Endodermal cell (in vitro differentiated cells): ENCODE measurements around the gene CSRP3. TPM values are rescaled to one million over a fixed set of nuclear protein-coding genes. Genes with fewer than 3 reads are reported as not detected.

Source experiments
- DNase-seq: peaks from one replicate; pipeline ENCODE4 v3.0.0-alpha.2; 2017
- H3K27ac ChIP-seq: 2 replicates; pipeline ENCODE4 v1.5.1; 2013; ENCODE audit warnings: mild to moderate bottlenecking, low read depth, low read length, moderate library complexity
- H3K27me3 ChIP-seq: 2 replicates; pipeline ENCODE4 v1.6.1; 2013; ENCODE audit warnings: mild to moderate bottlenecking, low read length, moderate library complexity; ENCODE audit not compliant: insufficient read depth, control insufficient read depth, poor library complexity, severe bottlenecking
- H3K36me3 ChIP-seq: 2 replicates; pipeline ENCODE4 v1.7.0; 2013; ENCODE audit warnings: mild to moderate bottlenecking, low read length, moderate library complexity; ENCODE audit not compliant: control insufficient read depth, insufficient read depth
- H3K4me1 ChIP-seq: one replicate; pipeline ENCODE4 v1.7.0; 2013; ENCODE audit warnings: low read length; ENCODE audit not compliant: control insufficient read depth, insufficient read depth
- H3K4me3 ChIP-seq: 2 replicates; pipeline ENCODE4 v1.5.1; 2013; ENCODE audit warnings: mild to moderate bottlenecking, low read length, moderate library complexity
- H3K9ac ChIP-seq: 2 replicates; pipeline ENCODE4 v1.6.1; 2013; ENCODE audit warnings: mild to moderate bottlenecking, low read length, moderate library complexity; ENCODE audit not compliant: poor library complexity, severe bottlenecking; ENCODE audit errors: extremely low read depth
- H3K9me3 ChIP-seq: 2 replicates; pipeline ENCODE4 v1.6.1; 2013; ENCODE audit warnings: mild to moderate bottlenecking, low read length, moderate library complexity; ENCODE audit not compliant: control insufficient read depth
- H3K27ac Mint-ChIP-seq: 2 replicates; pipeline ENCODE4 v1.8.0; 2020; ENCODE audit warnings: mixed read lengths
- H3K27me3 Mint-ChIP-seq: 2 replicates; pipeline ENCODE4 v1.8.0; 2021; ENCODE audit warnings: mild to moderate bottlenecking, mixed read lengths; ENCODE audit not compliant: insufficient read depth
- H3K36me3 Mint-ChIP-seq: 2 replicates; pipeline ENCODE4 v1.8.0; 2020; ENCODE audit warnings: low read depth, mixed read lengths
- H3K4me1 Mint-ChIP-seq: 2 replicates; pipeline ENCODE4 v1.8.0; 2020; ENCODE audit warnings: mixed read lengths
- H3K4me3 Mint-ChIP-seq: 2 replicates; pipeline ENCODE4 v1.8.0; 2020; ENCODE audit warnings: mild to moderate bottlenecking, moderate library complexity, mixed read lengths
- H3K9me3 Mint-ChIP-seq: 2 replicates; pipeline ENCODE4 v1.8.0; 2020; ENCODE audit warnings: mild to moderate bottlenecking, mixed read lengths
- WGBS, 2 experiments: methylation state at CpG; one replicate each; pipeline versions ENCODE4 v1.1.5 to v1.1.7; 2013; ENCODE audit warnings: missing lambda C conversion rate in 2 of 2, mixed read lengths in 1 of 2; ENCODE audit not compliant: insufficient coverage in 1 of 2, insufficient read length in 1 of 2; 5-methylcytosine and 5-hydroxymethylcytosine counted together
- total RNA-seq, 2 donors: library from RNA; stranded (reverse); fragmentation: NEBNext Ultra II Directional in 1 of 2; extraction: Animal tissue kit (Norgen Biotek cat#: 25700) in 1 of 2; gene quantifications; 2 replicates in 1 of 2; 3 replicates in 1 of 2; pipeline ENCODE4 v1.2.1, GENCODE V29; 2021
- TF ChIP-seq, protein P1 (sequence below): fragments of 200-600 bp; sonication (generic); conservative IDR thresholded peaks from 2 replicates; pipeline ENCODE4 v1.5.0; 2021; ENCODE audit warnings: antibody characterized with exemption, mild to moderate bottlenecking

The CSRP3 gene
- total RNA-seq, 2 donors from 2014 or later = not detected

DNA sequence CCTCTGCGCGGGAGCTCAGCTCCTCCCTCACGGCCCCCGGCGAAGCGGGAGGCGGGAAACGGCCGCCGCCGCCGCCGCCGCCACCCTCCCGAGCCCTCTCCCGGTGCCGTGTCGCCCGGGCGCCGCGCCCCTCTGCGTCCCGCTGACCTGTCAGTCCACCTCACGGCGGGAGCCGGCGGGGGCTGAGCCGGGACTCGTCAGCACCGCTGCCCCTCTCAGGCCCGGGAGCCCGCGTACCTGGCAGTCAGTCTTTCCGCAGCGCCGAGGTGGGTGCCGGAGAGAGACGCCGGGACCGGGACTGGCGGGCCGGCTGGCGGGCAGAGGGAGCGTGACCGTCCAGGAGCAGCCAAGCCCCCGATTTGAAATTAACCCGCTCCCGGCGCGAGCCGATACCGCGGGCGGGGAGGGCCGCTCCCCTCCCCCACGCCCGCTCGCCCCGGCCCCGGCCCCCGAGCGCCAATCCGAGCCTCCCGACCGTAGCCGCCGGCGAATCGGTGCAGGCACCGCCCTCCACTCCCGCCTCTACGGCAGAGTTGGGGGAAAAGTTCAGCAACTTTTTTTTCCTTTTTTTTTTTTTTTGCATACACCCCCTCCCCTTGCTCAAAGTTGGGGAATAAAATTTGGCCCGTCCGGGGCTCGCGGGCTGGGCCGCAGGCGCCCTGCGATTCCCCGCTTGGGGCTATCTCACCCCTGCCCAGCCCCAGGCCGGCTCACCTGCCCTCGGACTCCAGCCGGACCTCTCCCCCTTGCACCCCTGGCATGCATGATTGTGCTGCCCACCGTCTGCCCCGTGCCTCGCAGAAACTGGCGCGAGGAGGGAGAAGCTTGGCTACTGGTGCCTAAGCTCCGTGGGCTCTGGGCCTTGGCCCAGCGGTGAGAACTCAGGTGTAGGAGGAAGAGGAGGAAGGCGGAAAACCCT lies 39.7 kb upstream of the CSRP3 start:
- Mint-ChIP-seq H3K4me1 (peaks cover 13% of the 10 kb centered on the region), H3K36me3 (peaks cover 13% of the 10 kb centered on the region), H3K4me3 (peak overlapping the region; percentile 78), H3K9me3 (no peaks in the 10 kb centered on the region), H3K27ac (peak overlapping the region; percentile 74), H3K27me3 (peaks cover 57% of the 10 kb centered on the region)
- Histone ChIP-seq H3K27me3 (peaks cover 54% of the 10 kb centered on the region), H3K4me3 (peak overlapping the region; percentile 91), H3K4me1 (no peaks in the 10 kb centered on the region), H3K9me3 (no peaks in the 10 kb centered on the region), H3K27ac (no peak overlapping the region), H3K9ac (peak overlapping the region; percentile 54), H3K36me3 (peaks cover 15% of the 10 kb centered on the region)
- TF ChIP-seq, protein P1, sequence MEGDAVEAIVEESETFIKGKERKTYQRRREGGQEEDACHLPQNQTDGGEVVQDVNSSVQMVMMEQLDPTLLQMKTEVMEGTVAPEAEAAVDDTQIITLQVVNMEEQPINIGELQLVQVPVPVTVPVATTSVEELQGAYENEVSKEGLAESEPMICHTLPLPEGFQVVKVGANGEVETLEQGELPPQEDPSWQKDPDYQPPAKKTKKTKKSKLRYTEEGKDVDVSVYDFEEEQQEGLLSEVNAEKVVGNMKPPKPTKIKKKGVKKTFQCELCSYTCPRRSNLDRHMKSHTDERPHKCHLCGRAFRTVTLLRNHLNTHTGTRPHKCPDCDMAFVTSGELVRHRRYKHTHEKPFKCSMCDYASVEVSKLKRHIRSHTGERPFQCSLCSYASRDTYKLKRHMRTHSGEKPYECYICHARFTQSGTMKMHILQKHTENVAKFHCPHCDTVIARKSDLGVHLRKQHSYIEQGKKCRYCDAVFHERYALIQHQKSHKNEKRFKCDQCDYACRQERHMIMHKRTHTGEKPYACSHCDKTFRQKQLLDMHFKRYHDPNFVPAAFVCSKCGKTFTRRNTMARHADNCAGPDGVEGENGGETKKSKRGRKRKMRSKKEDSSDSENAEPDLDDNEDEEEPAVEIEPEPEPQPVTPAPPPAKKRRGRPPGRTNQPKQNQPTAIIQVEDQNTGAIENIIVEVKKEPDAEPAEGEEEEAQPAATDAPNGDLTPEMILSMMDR = no peak
- peak; percentile 89 for DNase-seq
- WGBS, 2 experiments = 0 to 1% methylated on average over 14 to 92 of the region's 92 CpGs

DNA sequence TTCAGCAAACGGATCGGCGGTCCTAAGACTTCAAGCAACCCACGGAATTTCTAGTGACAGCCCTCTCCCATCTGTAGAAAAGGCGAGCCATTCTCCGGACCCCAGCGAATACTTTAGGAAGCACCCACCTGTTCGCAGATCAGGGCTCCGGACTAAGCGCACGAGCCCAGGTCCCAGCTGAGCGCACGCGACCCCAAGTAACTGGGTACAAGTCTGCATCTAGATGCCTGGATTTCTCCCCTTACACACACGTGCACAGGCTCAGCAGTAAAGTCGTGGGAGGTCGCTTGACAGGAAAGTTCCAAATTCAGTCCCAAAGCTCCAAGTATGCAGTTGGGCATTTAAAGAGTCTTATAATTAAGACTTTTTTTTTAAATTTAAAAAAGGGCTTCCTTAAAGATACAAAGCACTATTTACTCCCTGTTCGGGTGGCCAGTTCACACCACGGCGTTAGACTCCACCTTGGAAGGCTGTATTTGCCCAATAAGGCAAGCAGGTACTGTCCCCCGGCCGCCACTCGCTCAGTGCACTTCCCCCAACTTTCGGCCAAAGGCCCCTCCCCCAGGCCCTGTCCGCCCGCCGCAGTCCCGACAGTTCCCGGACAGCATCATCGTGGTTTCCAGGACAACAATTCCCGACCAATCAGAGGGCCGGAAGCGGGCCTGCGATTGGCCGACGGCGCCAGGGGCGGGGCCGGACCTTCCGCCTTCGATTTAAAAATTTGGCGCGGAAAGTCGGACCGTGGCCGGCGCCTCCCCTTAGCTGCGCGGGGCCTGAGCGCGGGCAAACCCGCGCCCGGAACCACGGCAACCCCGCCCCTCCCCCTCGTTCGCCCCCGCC lies 38.9 kb upstream of the CSRP3 start, which contains the start of gene E2F8:
TSS of gene E2F8 (minus strand) at position 526 of the 840 bp plus-strand sequence. CDS start 824 bp downstream, outside the sequence.
- WGBS, 2 experiments = 0 to 1% methylated on average over 26 to 58 of the region's 59 CpGs
- Histone ChIP-seq H3K27ac (no peak within 1 kb of the TSS), H3K4me1 (no peaks in the 10 kb centered on the region), H3K9ac (peak within 1 kb of the TSS; percentile 62), H3K4me3 (peak within 1 kb of the TSS; percentile 91), H3K9me3 (no peaks in the 10 kb centered on the region), H3K27me3 (peaks cover 48% of the 10 kb centered on the region), H3K36me3 (peaks cover 21% of the 10 kb centered on the region)
- TF ChIP-seq, protein P1 = no peak
- peaks cover 18% of the 10 kb centered on the region for H3K36me3 Mint-ChIP-seq
- H3K27me3 Mint-ChIP-seq = peaks cover 50% of the 10 kb centered on the region
- peak; percentile 99 for DNase-seq
- peaks cover 13% of the 10 kb centered on the region for H3K4me1 Mint-ChIP-seq
- no peaks in the 10 kb centered on the region for H3K9me3 Mint-ChIP-seq
- H3K27ac Mint-ChIP-seq = peak within 1 kb of the TSS; percentile 69
- peak within 1 kb of the TSS; percentile 78 for H3K4me3 Mint-ChIP-seq

DNA sequence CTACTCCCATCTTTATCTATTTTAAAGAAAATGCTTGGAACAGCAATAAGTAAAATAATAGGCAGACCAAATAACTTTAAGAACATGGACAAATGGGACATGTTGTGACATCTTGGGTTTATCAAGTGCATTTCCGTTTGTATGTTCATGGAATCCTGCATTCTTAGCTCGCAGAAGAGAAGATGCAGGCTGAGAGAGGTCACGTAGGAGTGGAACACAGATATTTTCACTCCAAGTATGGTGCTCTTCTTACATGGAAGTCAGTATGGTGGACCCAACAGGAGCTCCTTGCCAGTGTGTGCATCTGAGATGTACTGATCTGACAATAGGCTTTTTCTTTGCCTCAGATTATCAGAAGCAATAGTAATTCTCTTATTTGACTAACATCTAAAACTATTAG lies 37.3 kb upstream of the CSRP3 start:
- no peak overlapping the region for H3K27ac ChIP-seq
- H3K4me3 Mint-ChIP-seq = no peak overlapping the region
- 96 to 97% methylated on average over 3 of the region's 3 CpGs for WGBS, 2 experiments

More for the DNA sequence above, 37.3 kb upstream of the CSRP3 start:
- Mint-ChIP-seq H3K27me3 (peaks cover 34% of the 10 kb centered on the region), H3K4me1 (peaks cover 13% of the 10 kb centered on the region), H3K9me3 (no peaks in the 10 kb centered on the region), H3K36me3 (peaks cover 33% of the 10 kb centered on the region), H3K27ac (no peak overlapping the region)
- H3K4me3 ChIP-seq = no peak overlapping the region
- no peak overlapping the region for H3K9ac ChIP-seq
- H3K27me3 ChIP-seq = peaks cover 40% of the 10 kb centered on the region
- H3K9me3 ChIP-seq = no peaks in the 10 kb centered on the region
- peaks cover 26% of the 10 kb centered on the region for H3K36me3 ChIP-seq
- no peak for DNase-seq
- H3K4me1 ChIP-seq = no peaks in the 10 kb centered on the region
- TF ChIP-seq, protein P1 = no peak
